Caco-2 (cell line): Measurements from ENCODE around the gene DAW1. TPM values are rescaled to one million over a fixed set of nuclear protein-coding genes. Genes with fewer than 3 reads are reported as not detected.

Experiments used
- BruUV-seq: library from RNA; stranded (reverse); fragments of 400-500 nt; replicated peaks from 2 replicates; lab custom pipeline; 2021; lab: Mats Ljungman, UMichigan
- CTCF ChIA-PET: fragments of 300-600 bp; sonication (Branson Sonifier 250); formaldehyde crosslinking; loops from one replicate; lab custom pipeline; 2022; ENCODE audit warnings: antibody characterized with exemption; lab: Charles Lee
- POLR2A ChIA-PET: fragments of 300-600 bp; sonication (Branson Sonifier 250); formaldehyde crosslinking; loops from one replicate; lab custom pipeline; 2022; ENCODE audit warnings: antibody characterized with exemption; lab: Charles Lee
- DNase-seq, 2 experiments: peaks; one replicate each; pipeline versions ENCODE4 v3.0.0 to v3.0.0-alpha.2; 2020 to 2022
- H3K27me3 ChIP-seq: replicated peaks from 2 replicates; pipeline ENCODE4 v1.6.0; 2011; ENCODE audit warnings: low read length; ENCODE audit not compliant: control insufficient read depth, insufficient read depth
- H3K36me3 ChIP-seq: 2 replicates; pipeline ENCODE4 v1.5.1; 2011; ENCODE audit warnings: low read length; ENCODE audit not compliant: control insufficient read depth, insufficient read depth
- H3K4me1 ChIP-seq: fragments of 250-450 bp; sonication (Bioruptor Pico); 2 replicates; pipeline ENCODE4 v1.5.1; 2020; ENCODE audit warnings: mild to moderate bottlenecking
- H3K4me3 ChIP-seq: 2 replicates; pipeline ENCODE4 v1.5.1; 2011; ENCODE audit warnings: low read depth, mild to moderate bottlenecking, control low read depth, low read length
- H3K9me3 ChIP-seq: fragments of 250-450 bp; sonication (Bioruptor Pico); 2 replicates; pipeline ENCODE4 v1.5.1; 2020; ENCODE audit warnings: mild to moderate bottlenecking, moderate library complexity
- H3K27ac Mint-ChIP-seq: one replicate; pipeline ENCODE4 v1.8.0; 2022; ENCODE audit warnings: mixed read lengths; ENCODE audit not compliant: unreplicated experiment
- H3K27me3 Mint-ChIP-seq: one replicate; pipeline ENCODE4 v1.8.0; 2022; ENCODE audit warnings: mixed read lengths; ENCODE audit not compliant: insufficient read depth, unreplicated experiment
- H3K36me3 Mint-ChIP-seq: one replicate; pipeline ENCODE4 v1.8.0; 2022; ENCODE audit warnings: mild to moderate bottlenecking, mixed read lengths; ENCODE audit not compliant: insufficient read depth, unreplicated experiment
- H3K4me1 Mint-ChIP-seq: one replicate; pipeline ENCODE4 v1.8.0; 2022; ENCODE audit warnings: low read depth, mixed read lengths; ENCODE audit not compliant: unreplicated experiment
- H3K4me3 Mint-ChIP-seq: one replicate; pipeline ENCODE4 v1.8.0; 2022; ENCODE audit warnings: mild to moderate bottlenecking, moderate library complexity, mixed read lengths; ENCODE audit not compliant: unreplicated experiment
- H3K9me3 Mint-ChIP-seq: one replicate; pipeline ENCODE4 v1.8.0; 2022; ENCODE audit warnings: mixed read lengths; ENCODE audit not compliant: unreplicated experiment
- intact Hi-C: fragments of 100-400 bp; cut with micrococcal nuclease; formaldehyde crosslinking; loops from one replicate; pipeline ENCODE4 v1.10.0; 2022; ENCODE audit not compliant: unreplicated experiment
- total RNA-seq: library from RNA; stranded (reverse); gene quantifications from 2 replicates; pipeline ENCODE4 v1.2.3, GENCODE V29; 2022
- TF ChIP-seq, protein P1 (sequence below), 2 experiments: fragments of 200-600 bp in 1 of 2; IDR thresholded peaks; 1 replicate in 1 of 2; 2 replicates in 1 of 2; pipeline versions ENCODE4 v1.5.1 to v1.8.0; 2011 to 2022; ENCODE audit warnings: antibody characterized with exemption in 1 of 2, control low read depth in 1 of 2, inconsistent platforms in 1 of 2, low read depth in 1 of 2, low read length in 1 of 2, mild to moderate bottlenecking in 1 of 2, moderate library complexity in 1 of 2; ENCODE audit not compliant: insufficient read depth in 1 of 2, severe bottlenecking in 1 of 2, unreplicated experiment in 1 of 2

Gene DAW1
- total RNA-seq, 1 experiment from 2014 or later = 6.6 TPM

GRCh38 chr2:227855440-227855839 is 16.0 kb upstream of the DAW1 start:
- H3K27me3 Mint-ChIP-seq = no peaks in the 10 kb centered on the region
- no TSS peak for BruUV-seq
- H3K36me3 Mint-ChIP-seq = no peaks in the 10 kb centered on the region
- POLR2A ChIA-PET = no interaction called here
- peak overlapping the region; percentile 43 for H3K27ac Mint-ChIP-seq
- TF ChIP-seq, protein P1, sequence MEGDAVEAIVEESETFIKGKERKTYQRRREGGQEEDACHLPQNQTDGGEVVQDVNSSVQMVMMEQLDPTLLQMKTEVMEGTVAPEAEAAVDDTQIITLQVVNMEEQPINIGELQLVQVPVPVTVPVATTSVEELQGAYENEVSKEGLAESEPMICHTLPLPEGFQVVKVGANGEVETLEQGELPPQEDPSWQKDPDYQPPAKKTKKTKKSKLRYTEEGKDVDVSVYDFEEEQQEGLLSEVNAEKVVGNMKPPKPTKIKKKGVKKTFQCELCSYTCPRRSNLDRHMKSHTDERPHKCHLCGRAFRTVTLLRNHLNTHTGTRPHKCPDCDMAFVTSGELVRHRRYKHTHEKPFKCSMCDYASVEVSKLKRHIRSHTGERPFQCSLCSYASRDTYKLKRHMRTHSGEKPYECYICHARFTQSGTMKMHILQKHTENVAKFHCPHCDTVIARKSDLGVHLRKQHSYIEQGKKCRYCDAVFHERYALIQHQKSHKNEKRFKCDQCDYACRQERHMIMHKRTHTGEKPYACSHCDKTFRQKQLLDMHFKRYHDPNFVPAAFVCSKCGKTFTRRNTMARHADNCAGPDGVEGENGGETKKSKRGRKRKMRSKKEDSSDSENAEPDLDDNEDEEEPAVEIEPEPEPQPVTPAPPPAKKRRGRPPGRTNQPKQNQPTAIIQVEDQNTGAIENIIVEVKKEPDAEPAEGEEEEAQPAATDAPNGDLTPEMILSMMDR (IDR thresholded peaks at IDR 0.05; ENCODE audit: insufficient read depth in 1 of 2, low read depth in 1 of 2, low read length in 1 of 2, severe bottlenecking in 1 of 2, unreplicated experiment in 1 of 2) = no peak
- Histone ChIP-seq H3K9me3 (no peaks in the 10 kb centered on the region), H3K4me3 (no peak overlapping the region), H3K36me3 (no peaks in the 10 kb centered on the region), H3K27me3 (no peaks in the 10 kb centered on the region), H3K4me1 (no peaks in the 10 kb centered on the region)
- H3K4me1 Mint-ChIP-seq = no peaks in the 10 kb centered on the region
- no peak overlapping the region for H3K4me3 Mint-ChIP-seq
- no peak for DNase-seq
- intact Hi-C loops = no loop called here
- no peaks in the 10 kb centered on the region for H3K9me3 Mint-ChIP-seq
- CTCF ChIA-PET = no interaction called here

GRCh38 chr2:227856697-227857096 is 14.7 kb upstream of the DAW1 start:
- H3K9me3 Mint-ChIP-seq = no peaks in the 10 kb centered on the region
- DNase-seq = no peak

DNA sequence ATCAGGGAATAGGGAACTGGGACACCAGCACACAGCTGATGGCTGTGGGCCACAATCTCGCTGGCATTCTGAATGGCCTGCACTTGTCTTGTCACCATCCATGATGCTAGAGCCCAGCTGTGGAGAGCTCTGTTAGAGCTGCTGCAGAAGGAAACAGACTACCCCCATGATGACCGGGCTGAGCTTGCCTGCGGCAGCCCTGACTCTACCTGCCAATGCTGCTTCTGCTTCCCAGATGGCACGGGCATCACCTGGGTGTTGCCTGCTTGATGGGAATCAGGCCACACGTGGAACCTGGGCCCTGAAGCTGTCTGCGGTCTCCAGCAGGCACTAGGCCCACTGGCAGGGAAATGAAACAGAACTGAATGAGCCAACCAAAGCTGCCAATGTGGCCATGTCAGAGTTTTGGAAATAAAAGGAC is 11.2 kb upstream of the DAW1 start:
- Mint-ChIP-seq H3K27ac (no peak overlapping the region), H3K36me3 (no peaks in the 10 kb centered on the region), H3K27me3 (no peaks in the 10 kb centered on the region), H3K4me3 (no peak overlapping the region), H3K4me1 (peaks cover 19% of the 10 kb centered on the region), H3K9me3 (no peaks in the 10 kb centered on the region)
- BruUV-seq = no TSS peak
- DNase-seq = no peak
- Histone ChIP-seq H3K4me1 (peaks cover 16% of the 10 kb centered on the region), H3K9me3 (no peaks in the 10 kb centered on the region), H3K36me3 (no peaks in the 10 kb centered on the region), H3K27me3 (no peaks in the 10 kb centered on the region), H3K4me3 (no peak overlapping the region)
- ChIA-PET POLR2A (no interaction called here), CTCF (interaction anchor here (0.6 kb wide), 1 partner anchor 648 kb away, joined by 3 read pairs; no protein-coding TSS in a partner anchor)
- TF ChIP-seq, protein P1 (IDR thresholded peaks at IDR 0.05; ENCODE audit: insufficient read depth in 1 of 2, low read depth in 1 of 2, low read length in 1 of 2, severe bottlenecking in 1 of 2, unreplicated experiment in 1 of 2) = no peak
- intact Hi-C loops = loop anchor here (5.0 kb wide), 1 partner anchor 48 kb away; the partner anchor contains the start of gene CCL20

More at GRCh38 chr2:227856697-227857096, 14.7 kb upstream of the DAW1 start:
- H3K9me3 ChIP-seq = no peaks in the 10 kb centered on the region
- no peaks in the 10 kb centered on the region for H3K27me3 ChIP-seq
- no peaks in the 10 kb centered on the region for H3K36me3 Mint-ChIP-seq
- H3K36me3 ChIP-seq = no peaks in the 10 kb centered on the region
- TF ChIP-seq, protein P1 (IDR thresholded peaks at IDR 0.05; ENCODE audit: insufficient read depth in 1 of 2, low read depth in 1 of 2, low read length in 1 of 2, severe bottlenecking in 1 of 2, unreplicated experiment in 1 of 2) = no peak
- intact Hi-C loops = no loop called here
- CTCF ChIA-PET = no interaction called here
- no TSS peak for BruUV-seq
- no peaks in the 10 kb centered on the region for H3K27me3 Mint-ChIP-seq
- no peak overlapping the region for H3K4me3 ChIP-seq
- POLR2A ChIA-PET = no interaction called here
- no peaks in the 10 kb centered on the region for H3K4me1 Mint-ChIP-seq
- no peak overlapping the region for H3K27ac Mint-ChIP-seq
- H3K4me3 Mint-ChIP-seq = no peak overlapping the region
- H3K4me1 ChIP-seq = no peaks in the 10 kb centered on the region
